Memory B cell (primary cell): ENCODE data around the gene MYOG.

Experiments used
- ATAC-seq: fragments of 150-1000 bp; cut with Tn5 transposase; 2 replicates; pipeline ENCODE4 v1.10.0; 2021; ENCODE audit warnings: low read depth, mild to moderate bottlenecking, moderate library complexity
- DNase-seq, 2 donors: peaks; one replicate each; pipeline ENCODE4 v3.0.0; 2022; ENCODE audit warnings: low spot score in 2 of 2
- H3K27ac Mint-ChIP-seq: one replicate; pipeline ENCODE4 v1.8.0; 2022; ENCODE audit warnings: mild to moderate bottlenecking, moderate library complexity, mixed read lengths
- H3K27me3 Mint-ChIP-seq: one replicate; pipeline ENCODE4 v1.8.0; 2022; ENCODE audit warnings: mixed read lengths
- H3K36me3 Mint-ChIP-seq: one replicate; pipeline ENCODE4 v1.8.0; 2022; ENCODE audit warnings: mild to moderate bottlenecking, mixed read lengths
- H3K4me1 Mint-ChIP-seq: one replicate; pipeline ENCODE4 v1.8.0; 2022; ENCODE audit warnings: mixed read lengths
- H3K4me3 Mint-ChIP-seq: one replicate; pipeline ENCODE4 v1.8.0; 2022; ENCODE audit warnings: mild to moderate bottlenecking, moderate library complexity, mixed read lengths
- H3K9me3 Mint-ChIP-seq: one replicate; pipeline ENCODE4 v1.8.0; 2022; ENCODE audit warnings: mixed read lengths

The MYOG gene

GRCh38 chr1:203035111-203036000 is 50.5 kb downstream of the MYOG start:
- DNase-seq (no peak), ATAC-seq (no peak)
- Mint-ChIP-seq H3K27me3 (peaks cover 11% of the 10 kb centered on the region), H3K27ac (no peak overlapping the region), H3K36me3 (no peaks in the 10 kb centered on the region), H3K4me3 (no peak overlapping the region), H3K9me3 (no peaks in the 10 kb centered on the region), H3K4me1 (peaks cover 4% of the 10 kb centered on the region)

GRCh38 chr1:203034422-203035110 is 51.2 kb downstream of the MYOG start:
- Mint-ChIP-seq H3K9me3 (no peaks in the 10 kb centered on the region), H3K4me1 (peaks cover 4% of the 10 kb centered on the region), H3K27me3 (peaks cover 11% of the 10 kb centered on the region), H3K36me3 (no peaks in the 10 kb centered on the region), H3K27ac (no peak overlapping the region), H3K4me3 (no peak overlapping the region)
- no peak for DNase-seq
- no peak for ATAC-seq

GRCh38 chr1:203033917-203034316 is 51.9 kb downstream of the MYOG start:
- H3K9me3 Mint-ChIP-seq = no peaks in the 10 kb centered on the region
- ATAC-seq = no peak
- H3K27me3 Mint-ChIP-seq = peaks cover 7% of the 10 kb centered on the region
- H3K36me3 Mint-ChIP-seq = no peaks in the 10 kb centered on the region
- no peak overlapping the region for H3K4me3 Mint-ChIP-seq
- no peak overlapping the region for H3K27ac Mint-ChIP-seq
- H3K4me1 Mint-ChIP-seq = no peaks in the 10 kb centered on the region
- DNase-seq = no peak

- H3K27me3 Mint-ChIP-seq = peaks cover 9% of the 10 kb centered on the region
- no peaks in the 10 kb centered on the region for H3K9me3 Mint-ChIP-seq
- H3K4me1 Mint-ChIP-seq = no peaks in the 10 kb centered on the region
- H3K4me3 Mint-ChIP-seq = no peak overlapping the region
- ATAC-seq = no peak
- no peak overlapping the region for H3K27ac Mint-ChIP-seq
- no peak for DNase-seq
- no peaks in the 10 kb centered on the region for H3K36me3 Mint-ChIP-seq
These were observed 52.5 kb downstream of the MYOG start for GRCh38 chr1:203033287-203033686.
